22Rv1 (cell line): ENCODE data around the gene CD99.
"Not testable (repeated sequence)": the region's sequence is repeated elsewhere in the genome, so short reads cannot be mapped to it uniquely, and the experiment has no call there.

ENCODE experiments used
- H3K27ac ChIP-seq: fragments of 450-650 bp; 2 replicates; pipeline ENCODE4 v1.5.1; 2017
- CTCF ChIP-seq: fragments of 450-650 bp; IDR thresholded peaks from 2 replicates; pipeline ENCODE4 v1.5.1; 2017; ENCODE audit warnings: mild to moderate bottlenecking
- ZFX ChIP-seq: fragments of 450-650 bp; IDR thresholded peaks from 2 replicates; pipeline ENCODE4 v1.6.1; 2017; ENCODE audit warnings: antibody characterized with exemption, borderline replicate concordance

CD99 gene

GRCh38 chrX:2664502-2664901 lies 26.6 kb upstream of the CD99 start:
- H3K27ac ChIP-seq = no peak overlapping the region
- TF ChIP-seq CTCF = no peak
- TF ChIP-seq ZFX = no peak

GRCh38 chrX:2665387-2666304 lies 25.4 kb upstream of the CD99 start:
- TF ChIP-seq ZFX = no peak
- no peak for TF ChIP-seq CTCF
- H3K27ac ChIP-seq = no peak overlapping the region

GRCh38 chrX:2666491-2666890 lies 24.6 kb upstream of the CD99 start:
- TF ChIP-seq ZFX (no peak), CTCF (no peak)
- no peak overlapping the region for H3K27ac ChIP-seq

GRCh38 chrX:2670978-2671377 lies 20.1 kb upstream of the CD99 start:
- H3K27ac ChIP-seq = no peak overlapping the region
- no peak for TF ChIP-seq ZFX
- TF ChIP-seq CTCF = no peak

- no peak overlapping the region for H3K27ac ChIP-seq
- TF ChIP-seq ZFX (no peak), CTCF (no peak)
These were observed 19.0 kb upstream of the CD99 start for GRCh38 chrX:2672084-2672483.

- no peak overlapping the region for H3K27ac ChIP-seq
- TF ChIP-seq CTCF = no peak
- TF ChIP-seq ZFX = no peak
These were observed 17.5 kb upstream of the CD99 start for GRCh38 chrX:2673611-2674010.

GRCh38 chrX:2675657-2676200 lies 15.4 kb upstream of the CD99 start:
- H3K27ac ChIP-seq = not testable (repeated sequence)
